Ureter (tissue), 1 donor: ENCODE results near the gene CSRP3. TPM values are rescaled to one million over a fixed set of nuclear protein-coding genes. Genes with fewer than 3 reads are reported as not detected.
"Not testable (repeated sequence)": the region's sequence is repeated elsewhere in the genome, so short reads cannot be mapped to it uniquely, and the experiment has no call there.

Experiments
- DNase-seq: peaks from one replicate; pipeline ENCODE4 v3.0.0-alpha.2; 2020; ENCODE audit warnings: low spot score
- total RNA-seq: library from RNA; stranded (reverse); gene quantifications from one replicate; pipeline ENCODE4 v1.2.4, GENCODE V29; 2023
- donor health status: DM: yes; HTN: yes; CAD: no.

The CSRP3 gene
- total RNA-seq, 1 donor from 2014 or later = 0.68 TPM

DNA sequence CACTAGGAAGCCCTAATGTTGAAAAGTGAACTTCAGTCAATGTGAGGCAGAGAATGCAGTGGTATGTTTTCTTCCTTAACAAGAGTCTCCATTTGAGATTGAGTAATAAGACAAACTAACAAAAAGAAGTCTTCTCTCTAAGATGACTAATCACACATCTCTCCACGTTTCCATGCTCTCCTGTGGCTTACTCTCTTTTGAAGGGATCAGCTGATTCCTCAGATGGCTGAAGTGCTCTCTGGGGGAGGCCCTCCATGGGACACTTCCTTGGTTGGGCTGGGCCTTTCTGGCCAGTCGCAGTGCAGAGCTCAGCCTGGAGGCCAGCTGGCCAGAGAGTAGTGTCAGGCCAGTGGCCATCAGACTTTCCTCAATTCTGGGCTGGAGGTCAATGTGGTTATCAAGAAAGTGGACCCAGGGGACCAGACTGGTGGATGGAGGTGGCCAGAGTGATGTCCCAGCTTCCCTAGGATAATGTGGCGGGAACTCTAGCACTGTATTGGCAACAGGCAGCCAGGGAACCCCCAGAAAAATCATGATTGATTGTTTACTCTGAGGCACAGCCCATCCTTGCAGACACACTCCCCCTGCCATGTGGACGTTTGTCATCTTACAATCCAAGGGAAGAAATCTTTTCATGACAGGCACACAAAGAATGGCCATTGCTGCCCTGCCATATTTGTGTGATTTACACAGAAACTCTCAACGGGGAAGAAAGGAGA lies 14.5 kb downstream of the CSRP3 start:
- DNase-seq = no peak

DNA sequence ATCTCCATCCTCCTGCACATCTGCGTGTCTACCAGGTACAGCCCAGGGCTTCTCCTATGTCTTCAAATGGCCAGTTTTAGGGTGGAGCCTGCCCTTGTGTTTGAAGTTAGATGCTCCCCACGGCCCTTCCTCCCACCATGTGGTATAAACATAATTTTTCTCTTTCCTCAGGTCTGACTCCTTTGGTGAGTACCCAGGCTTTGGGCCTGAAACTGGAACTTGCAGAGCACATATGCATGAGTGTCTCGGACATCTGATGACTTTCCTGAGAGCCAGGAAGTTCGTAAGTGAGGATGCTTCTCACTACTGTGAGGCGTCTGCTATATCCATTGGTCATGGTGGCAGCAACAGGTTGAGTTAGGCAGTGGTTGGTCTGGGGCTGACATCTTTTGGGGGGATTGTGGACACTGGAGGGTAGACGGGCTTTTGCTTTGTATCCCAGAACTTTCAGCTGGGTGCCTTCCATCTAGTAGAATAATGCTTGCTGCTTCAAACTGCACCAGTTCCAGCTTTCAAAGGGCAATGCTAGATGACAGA lies 16.2 kb downstream of the CSRP3 start:
- no peak for DNase-seq

DNA sequence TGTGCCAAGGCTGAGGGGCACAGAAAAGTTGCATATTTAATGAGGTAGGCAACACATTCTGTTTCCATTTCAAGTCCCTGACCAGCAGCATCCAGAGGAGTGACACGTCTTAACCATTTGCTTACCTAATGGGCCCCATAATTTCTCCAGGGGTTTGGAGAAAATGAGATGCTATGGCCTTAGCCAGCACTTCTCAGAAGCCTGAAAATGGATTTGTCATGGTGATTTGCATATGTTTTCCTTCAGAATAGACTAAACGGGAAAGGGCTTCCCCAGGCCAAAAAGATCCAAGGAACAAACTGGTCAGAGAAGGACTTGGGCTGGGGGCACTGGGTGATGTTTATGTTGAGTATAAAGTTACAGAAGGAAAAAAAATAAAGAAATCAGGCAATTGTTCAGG lies 16.7 kb downstream of the CSRP3 start:
- no peak for DNase-seq

DNA sequence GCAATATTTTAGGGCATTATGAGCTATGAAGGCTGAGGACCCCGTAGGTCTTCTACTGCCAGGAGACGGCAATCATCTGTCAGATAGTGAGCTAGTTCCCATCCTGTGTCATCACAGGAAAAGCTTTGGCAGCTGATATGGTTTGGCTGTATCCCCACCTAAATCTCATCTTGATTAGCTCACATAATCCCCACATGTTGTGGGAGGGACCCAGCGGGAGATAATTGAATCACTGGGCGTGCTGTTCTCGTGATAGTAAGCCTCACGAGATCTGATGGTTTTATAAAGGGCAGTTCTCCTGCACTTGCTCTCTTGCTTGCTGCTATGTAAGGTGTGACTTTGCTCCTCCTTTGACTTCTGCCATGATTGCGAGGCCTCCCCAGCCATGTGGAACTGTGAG lies 18.1 kb downstream of the CSRP3 start:
- no peak for DNase-seq

DNA sequence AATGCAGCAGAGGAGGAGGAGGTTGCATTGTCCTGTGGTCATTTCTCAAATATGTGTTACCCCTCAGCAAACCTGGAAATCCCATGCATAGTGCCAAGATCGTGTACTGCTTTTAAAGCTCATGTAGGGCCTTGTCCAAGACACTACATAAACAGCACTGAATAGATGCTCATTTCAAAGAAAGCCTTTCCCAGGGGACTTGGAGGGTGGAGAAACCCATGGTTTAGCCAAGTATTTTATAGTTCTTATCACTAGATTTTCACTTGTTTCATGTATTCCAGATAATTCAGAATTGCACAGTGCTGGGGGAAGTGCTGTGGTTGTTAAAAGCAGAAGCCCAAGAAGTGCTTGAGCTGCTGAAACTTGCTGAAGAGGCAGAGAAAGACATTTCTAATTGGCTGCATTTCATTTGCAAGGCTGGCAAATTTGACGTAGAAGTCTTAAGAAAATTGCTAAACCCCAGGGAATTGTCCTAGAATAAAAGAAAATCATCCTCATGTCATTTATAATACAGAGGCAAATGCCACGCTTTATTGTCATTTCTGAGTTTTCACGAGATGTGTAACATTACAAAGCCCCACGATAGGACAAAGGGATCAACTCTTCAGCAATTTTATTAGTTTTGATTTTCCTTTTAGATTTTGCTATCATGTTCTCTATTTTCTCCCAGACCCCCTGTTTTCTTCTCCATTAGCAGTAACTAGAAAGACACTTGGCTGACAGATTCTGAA lies 20.1 kb downstream of the CSRP3 start:
- no peak for DNase-seq

DNA sequence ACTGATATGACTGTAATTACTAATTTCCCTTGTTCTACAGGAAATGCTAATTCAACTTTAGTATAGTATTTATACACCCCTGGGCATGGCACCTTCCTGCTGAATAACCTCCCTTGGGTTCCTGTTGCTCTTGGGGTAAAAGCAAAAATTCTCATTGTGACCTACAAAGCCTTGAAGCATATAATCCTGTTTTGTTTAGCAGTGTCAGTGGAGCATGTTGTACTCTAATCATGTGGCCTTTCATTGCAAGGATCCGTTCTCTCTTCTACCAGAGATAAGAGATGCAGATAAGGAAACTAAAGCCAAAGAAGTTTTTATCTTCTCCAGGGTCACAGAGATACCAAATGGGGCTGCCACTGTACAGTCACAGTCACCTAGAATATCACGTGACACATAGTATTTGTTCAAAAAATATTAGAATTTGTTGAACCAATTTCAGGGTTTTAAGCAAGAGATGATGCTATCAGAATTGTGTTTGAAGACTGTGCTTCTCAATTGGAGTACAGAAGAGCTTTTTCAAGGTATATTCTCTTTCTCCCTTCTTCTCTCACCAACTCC lies 25.1 kb downstream of the CSRP3 start:
- no peak for DNase-seq

DNA sequence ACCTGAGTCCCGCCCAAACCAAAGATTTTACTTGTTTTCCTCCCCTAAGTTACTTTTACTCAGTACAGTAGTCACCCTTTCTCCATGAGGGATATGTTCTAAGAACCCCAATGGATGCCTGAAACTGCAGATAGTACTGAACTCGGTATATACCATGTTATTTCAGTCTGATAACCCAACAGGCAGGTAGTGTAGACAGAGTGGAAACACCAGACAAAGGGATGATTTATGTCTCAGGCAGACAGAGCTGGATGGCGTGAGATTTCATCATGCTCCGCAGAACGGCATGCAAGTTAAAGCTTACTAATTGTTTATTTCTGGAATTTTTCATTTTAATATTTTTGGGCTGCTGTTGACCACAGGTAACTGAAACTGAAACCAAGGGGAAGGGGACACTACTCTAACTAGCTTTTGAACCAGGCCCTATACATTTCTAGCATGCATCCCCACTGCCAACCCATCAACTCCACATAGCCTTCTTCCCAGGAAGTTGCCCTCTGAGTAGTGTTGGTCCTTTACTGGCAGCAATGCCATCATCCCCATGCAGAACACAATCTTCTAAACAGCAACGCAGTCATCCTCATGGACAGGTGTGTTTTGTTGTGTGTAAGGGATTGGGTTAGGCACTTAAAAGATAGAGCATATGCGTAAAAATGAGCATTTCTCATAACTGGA lies 27.7 kb downstream of the CSRP3 start:
- DNase-seq = no peak

DNA sequence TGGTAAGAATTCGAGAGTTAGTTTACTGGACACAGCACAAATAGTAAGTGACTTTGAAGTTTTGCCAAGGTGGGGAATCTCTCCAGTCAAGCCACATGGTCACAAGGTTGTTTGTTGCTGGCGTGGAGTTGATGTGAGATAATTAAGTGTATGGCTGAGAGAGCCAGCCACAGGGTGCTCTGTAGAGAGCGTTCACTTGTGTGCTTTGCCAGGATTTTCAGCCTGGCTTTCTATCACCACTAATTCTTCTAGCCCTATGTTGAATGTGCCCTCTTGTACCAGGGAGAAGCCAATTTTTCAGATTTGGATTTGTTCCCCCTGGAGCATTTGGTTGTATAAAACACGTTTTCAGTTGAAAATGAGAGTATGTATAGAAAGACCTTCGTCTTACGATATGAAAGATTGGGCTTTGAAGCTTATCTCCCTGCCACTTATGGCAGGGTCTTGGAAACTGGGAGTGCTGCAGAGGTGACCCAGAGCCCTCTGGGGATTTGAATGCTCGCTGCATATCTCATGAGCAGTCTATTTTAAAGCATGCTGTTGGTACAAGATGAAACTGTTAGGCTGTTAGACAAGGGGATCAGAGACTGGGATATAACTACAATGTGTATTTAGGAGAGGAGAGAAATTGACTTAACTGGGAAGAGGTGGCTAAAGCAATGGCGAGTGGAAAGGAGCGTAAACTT lies 28.6 kb downstream of the CSRP3 start:
- DNase-seq = no peak

DNA sequence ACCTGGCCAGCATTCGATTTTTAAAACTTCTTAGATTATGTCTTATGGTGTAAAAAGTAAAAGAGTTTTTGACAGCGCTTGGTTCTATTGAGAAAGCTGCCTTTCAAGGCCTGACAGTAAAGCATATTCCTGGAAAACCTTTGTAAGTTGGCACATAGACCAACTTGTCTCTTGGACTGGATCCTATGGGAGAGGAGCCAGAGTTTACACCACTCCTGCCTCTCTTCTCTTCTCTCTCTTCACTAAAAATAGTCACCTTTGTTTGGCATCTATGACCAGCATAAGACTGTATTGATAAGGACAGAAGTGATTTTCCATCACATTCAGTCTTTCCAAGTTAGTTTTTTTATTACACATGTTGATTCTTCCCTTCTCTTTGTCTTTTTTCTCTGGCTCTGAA lies 33.7 kb downstream of the CSRP3 start:
- no peak for DNase-seq

DNA sequence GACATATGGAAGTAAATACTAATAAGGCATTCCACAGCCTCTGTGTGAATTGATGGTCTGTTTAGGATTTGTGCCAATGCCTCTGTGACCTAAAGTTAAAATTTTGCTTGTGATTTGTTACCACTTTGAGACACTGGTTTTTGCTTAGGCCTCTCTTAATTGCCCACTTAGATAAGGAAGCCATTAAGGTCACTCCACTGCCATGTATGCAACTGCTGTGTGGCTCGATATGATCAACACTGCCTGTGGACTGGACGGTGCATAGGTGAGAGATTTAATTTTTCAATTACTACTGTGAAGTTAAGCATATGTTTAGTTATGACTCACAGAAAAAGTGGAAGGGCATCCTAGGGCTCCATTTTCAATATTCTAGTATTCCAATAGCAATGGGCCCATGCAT lies 36.9 kb downstream of the CSRP3 start:
- no peak for DNase-seq

DNA sequence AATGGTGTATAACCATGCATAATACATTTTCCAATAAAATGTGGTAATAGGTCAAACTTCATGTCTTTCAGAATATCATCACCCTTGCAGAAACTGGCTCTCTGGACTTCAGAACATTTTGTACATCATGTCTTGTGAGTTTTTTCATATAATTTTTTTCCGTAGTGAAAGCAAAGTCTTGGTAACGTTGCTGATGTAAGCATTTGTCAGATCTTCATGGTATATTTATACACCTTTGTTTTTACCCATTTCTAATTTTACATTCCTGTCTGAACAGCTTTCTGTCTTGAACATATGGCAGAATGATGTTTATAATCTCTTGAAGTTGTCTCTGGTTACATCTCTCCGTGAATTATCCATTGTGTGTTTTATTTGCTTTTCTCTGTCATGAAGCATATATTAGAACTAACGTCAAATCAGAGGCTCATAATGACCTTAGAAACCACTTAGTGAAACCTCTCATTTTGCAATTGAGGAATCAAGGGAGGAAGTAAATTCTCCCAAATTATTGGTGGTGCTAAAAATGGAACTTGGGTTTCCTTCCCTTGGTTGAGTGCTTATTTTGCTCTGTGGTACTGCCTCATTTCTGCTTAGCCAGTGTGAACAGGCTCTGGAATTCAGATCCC lies 37.4 kb downstream of the CSRP3 start:
- DNase-seq = no peak

DNA sequence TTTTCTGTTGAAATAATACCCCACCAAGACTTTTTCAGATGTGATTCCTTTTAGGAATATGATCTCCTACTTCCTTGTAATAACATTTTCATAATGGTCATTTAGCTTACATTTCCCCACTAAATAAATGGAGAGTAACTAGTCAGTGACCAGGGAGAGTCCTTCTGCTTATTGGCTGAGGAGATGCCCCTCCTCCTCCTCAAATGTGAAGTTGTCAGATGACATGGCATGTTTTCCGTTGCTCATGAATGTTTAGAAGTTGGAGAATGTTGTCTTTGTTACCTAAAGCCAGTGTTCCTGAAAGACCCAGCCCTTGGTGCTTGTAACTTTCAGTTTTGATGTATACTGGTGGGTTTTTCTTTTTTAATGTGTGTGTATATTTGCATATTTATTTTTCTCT lies 38.2 kb downstream of the CSRP3 start:
- DNase-seq = no peak

DNA sequence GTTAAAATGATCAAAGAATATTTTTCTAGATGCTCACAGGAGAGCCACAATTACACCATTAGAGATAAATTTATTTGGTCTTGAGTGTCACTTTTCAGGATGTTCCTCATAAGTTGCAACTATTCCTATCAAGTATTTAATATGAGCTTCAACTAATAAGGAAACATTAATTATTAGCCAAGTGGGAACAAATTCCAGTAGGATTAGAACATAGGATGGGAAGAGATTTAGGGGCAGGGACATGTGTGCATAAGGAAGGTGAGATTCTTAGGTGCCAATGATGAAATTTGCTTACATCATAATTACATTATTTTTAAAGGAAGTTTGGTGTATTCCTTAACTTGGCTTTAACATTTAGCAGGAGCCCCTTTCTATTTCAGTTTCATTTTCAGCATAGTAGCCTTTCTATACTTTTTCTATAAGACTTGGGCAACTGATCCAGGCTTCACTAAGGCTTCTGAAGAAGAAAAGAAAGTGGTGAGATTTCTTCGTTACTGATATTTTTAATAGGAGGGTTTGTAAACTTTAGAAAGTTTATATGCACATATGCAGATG lies 38.8 kb downstream of the CSRP3 start:
- DNase-seq = no peak

DNA sequence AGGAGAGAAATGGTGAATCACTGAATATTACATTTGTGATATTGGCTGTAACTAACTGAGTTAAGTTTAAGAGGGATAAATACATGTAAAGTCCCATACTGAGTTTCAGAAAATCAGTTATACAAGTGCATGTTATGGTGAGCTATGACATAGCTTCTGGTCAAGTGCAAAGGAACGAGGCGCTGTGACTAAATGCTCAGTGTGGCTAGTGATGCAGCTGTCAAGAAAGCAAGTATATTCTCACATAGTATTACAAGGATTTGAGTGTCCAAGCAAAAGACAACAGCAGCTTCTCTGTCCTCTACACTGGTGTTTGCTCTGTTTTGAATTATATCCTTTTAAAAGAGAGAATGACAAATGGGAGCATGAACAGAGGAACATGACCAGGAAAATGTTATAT lies 40.1 kb downstream of the CSRP3 start:
- DNase-seq = no peak

DNA sequence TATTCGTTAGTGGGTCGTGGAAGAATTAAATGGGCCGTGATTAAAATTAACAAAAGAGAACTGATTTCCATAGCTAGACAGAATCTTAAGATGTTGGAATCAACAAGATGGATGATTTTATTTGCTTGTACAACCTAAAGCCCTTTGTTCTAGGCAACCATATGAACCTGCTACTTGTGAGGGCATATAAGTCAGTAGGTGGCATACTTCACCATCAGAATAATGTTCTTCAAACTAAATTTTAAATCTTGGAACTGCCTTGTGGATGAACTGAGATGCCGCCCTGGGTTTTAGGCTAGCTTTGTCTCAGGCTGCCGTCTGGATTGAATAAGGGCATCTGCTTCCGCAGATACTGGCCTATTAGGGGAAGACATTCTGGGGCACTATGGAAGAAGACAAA lies 40.9 kb downstream of the CSRP3 start:
- DNase-seq = no peak

DNA sequence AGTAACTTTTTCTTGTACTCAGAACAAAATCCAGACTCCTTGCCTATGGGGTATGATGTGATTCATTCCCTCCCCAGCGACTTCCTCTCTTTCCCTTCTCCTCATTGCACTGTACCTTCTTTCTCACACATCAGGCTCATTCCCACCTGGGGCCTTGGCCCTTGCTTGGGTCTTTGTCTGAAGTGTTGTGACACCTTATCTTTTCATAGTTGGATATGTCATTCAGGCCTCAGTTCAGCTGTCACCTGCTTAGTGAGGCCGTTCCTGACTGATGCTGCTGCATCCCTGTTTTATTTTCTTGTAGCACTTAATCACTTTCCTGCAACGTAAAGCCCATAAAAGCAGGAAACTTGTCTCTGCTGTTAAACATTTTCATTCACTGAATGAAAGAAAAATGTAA lies 44.9 kb downstream of the CSRP3 start:
- no peak for DNase-seq

DNA sequence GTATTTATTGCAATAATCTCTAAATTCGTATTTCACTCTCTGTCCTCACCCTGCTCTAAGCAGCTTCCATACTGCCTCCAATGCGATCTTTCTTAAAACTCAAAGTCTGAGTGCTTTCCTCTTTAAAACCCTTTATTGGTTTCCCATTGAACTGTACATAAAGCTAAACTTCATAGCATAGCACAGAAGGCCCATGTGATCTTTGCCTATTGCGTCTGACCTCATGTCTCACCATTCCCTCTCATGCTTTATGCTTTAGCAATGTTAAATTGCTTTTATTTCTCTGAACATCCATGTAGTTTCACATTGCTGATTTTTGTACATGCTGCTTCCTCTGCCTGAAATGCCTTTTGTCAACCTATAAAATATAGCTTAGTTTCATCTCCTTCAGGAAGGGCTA lies 56.5 kb downstream of the CSRP3 start:
- DNase-seq = no peak

DNA sequence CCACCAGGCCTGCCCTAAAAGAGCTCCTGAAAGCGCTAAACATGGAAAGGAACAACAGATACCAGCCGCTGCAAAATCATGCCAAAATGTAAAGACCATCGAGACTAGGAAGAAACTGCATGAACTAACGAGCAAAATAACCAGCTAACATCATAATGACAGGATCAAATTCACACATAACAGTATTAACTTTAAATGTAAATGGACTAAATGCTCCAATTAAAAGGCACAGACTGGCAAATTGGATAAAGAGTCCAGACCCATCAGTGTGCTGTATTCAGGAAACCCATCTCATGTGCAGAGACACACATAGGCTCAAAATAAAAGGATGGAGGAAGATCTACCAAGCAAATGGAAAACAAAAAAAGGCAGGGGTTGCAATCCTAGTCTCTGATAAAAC lies 64.9 kb downstream of the CSRP3 start:
- DNase-seq = not testable (repeated sequence)

DNA sequence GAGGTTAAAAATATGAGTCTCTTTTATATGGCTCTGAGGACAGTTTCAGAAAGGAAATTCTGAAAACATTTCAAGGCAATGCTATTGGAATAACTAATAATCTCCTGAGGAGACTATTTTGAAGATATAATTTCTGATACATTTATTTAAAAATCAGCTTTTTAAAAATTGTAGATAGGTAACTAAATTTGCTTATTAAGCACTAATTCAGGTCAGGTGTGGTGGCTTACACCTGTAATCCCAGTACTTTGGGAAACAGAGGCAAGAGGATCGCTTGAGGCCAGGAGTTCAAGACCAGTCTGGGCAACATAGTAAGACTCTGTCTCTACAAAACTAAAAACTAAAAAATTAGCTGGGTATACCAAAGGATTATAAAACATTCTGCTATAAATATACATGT lies 67.8 kb downstream of the CSRP3 start:
- no peak for DNase-seq
